SK-N-MC (cell line): ENCODE data around the gene BTNL2.

Source experiments
- EZH2 ChIP-seq: fragments of 200-600 bp; sonication (generic); IDR thresholded peaks from one replicate; pipeline ENCODE4 v1.6.1; 2017; ENCODE audit warnings: antibody characterized with exemption
- FOXP2 ChIP-seq: optimal IDR thresholded peaks from 2 replicates; pipeline ENCODE3; 2011; ENCODE audit warnings: mild to moderate bottlenecking, moderate library complexity; ENCODE audit not compliant: insufficient read depth; ENCODE audit errors: extremely low read length, control extremely low read depth
- POLR2AphosphoS5 ChIP-seq: IDR thresholded peaks from 2 replicates; pipeline ENCODE4 v1.6.1; 2012; ENCODE audit warnings: mild to moderate bottlenecking, low read depth, low read length, borderline replicate concordance

GRCh38 chr6:32416036-32416435 lies 9.1 kb upstream of the BTNL2 start:
- TF ChIP-seq EZH2 (no peak), POLR2AphosphoS5 (no peak), FOXP2 (no peak)
